CD4-positive, alpha-beta T cell (primary cell): Measurements from ENCODE around the gene PLOD1. TPM values are rescaled to one million over a fixed set of nuclear protein-coding genes. Genes with fewer than 3 reads are reported as not detected.
A peak's percentile ranks its signal among the peaks of the same experiment; 100 is the strongest.

Source experiments
- ATAC-seq: fragments of 200-7000 bp; cut with Tn5 transposase; one replicate; pipeline ENCODE4 v1.10.0; 2022; ENCODE audit warnings: mild to moderate bottlenecking; ENCODE audit not compliant: poor library complexity
- CTCF ChIA-PET: fragments of 350-600 bp; sonication (Branson Sonifier 250); formaldehyde crosslinking; loops from one replicate; lab custom pipeline; 2021; ENCODE audit warnings: antibody characterized with exemption, inconsistent platforms; lab: Charles Lee
- POLR2A ChIA-PET: fragments of 350-600 bp; sonication (Branson Sonifier 250); formaldehyde crosslinking; loops from one replicate; lab custom pipeline; 2021; ENCODE audit warnings: antibody characterized with exemption, inconsistent platforms; lab: Charles Lee
- DNase-seq, 14 experiments: peaks; one replicate each; pipeline ENCODE4 v3.0.0-alpha.2; 2013 to 2020; ENCODE audit warnings: mixed read lengths in 2 of 14
- H3K27ac ChIP-seq, 2 donors: one replicate each; pipeline versions ENCODE4 v1.5.1 to v1.7.0; 2013; ENCODE audit warnings: low read length in 2 of 2, low read depth in 1 of 2, mild to moderate bottlenecking in 1 of 2
- H3K27me3 ChIP-seq, 2 experiments: 1 replicate in 1 of 2; 2 replicates in 1 of 2; pipeline versions ENCODE4 v1.6.1 to v1.7.0; 2013; ENCODE audit warnings: low read length in 2 of 2, control low read depth in 1 of 2, mild to moderate bottlenecking in 1 of 2, moderate library complexity in 1 of 2; ENCODE audit not compliant: insufficient read depth in 2 of 2, control insufficient read depth in 1 of 2
- H3K36me3 ChIP-seq: one replicate; pipeline ENCODE4 v1.6.1; 2013; ENCODE audit warnings: low read length, control low read depth; ENCODE audit not compliant: insufficient read depth
- H3K4me1 ChIP-seq: one replicate; pipeline ENCODE4 v1.6.1; 2013; ENCODE audit warnings: low read length, control low read depth; ENCODE audit not compliant: insufficient read depth
- H3K4me3 ChIP-seq: one replicate; pipeline ENCODE4 v1.5.1; 2013; ENCODE audit warnings: mild to moderate bottlenecking, low read length, moderate library complexity
- H3K9me3 ChIP-seq, 2 experiments: 1 replicate in 1 of 2; 2 replicates in 1 of 2; pipeline versions ENCODE4 v1.6.1 to v1.7.0; 2013; ENCODE audit warnings: low read length in 2 of 2, mild to moderate bottlenecking in 2 of 2, control low read depth in 1 of 2, moderate library complexity in 1 of 2; ENCODE audit not compliant: control insufficient read depth in 1 of 2, insufficient read depth in 1 of 2
- H3K27ac Mint-ChIP-seq: one replicate; pipeline ENCODE4 v1.8.0; 2020; ENCODE audit warnings: mixed read lengths
- H3K27me3 Mint-ChIP-seq: one replicate; pipeline ENCODE4 v1.8.0; 2021; ENCODE audit warnings: mixed read lengths
- H3K36me3 Mint-ChIP-seq: one replicate; pipeline ENCODE4 v1.8.0; 2021; ENCODE audit warnings: low read depth, mixed read lengths
- H3K4me1 Mint-ChIP-seq: one replicate; pipeline ENCODE4 v1.8.0; 2021; ENCODE audit warnings: low read depth, mixed read lengths
- H3K4me3 Mint-ChIP-seq: one replicate; pipeline ENCODE4 v1.8.0; 2020; ENCODE audit warnings: mild to moderate bottlenecking, mixed read lengths
- H3K9me3 Mint-ChIP-seq: one replicate; pipeline ENCODE4 v1.8.0; 2020; ENCODE audit warnings: mixed read lengths
- CTCF ChIP-seq: fragments of 200-600 bp; IDR thresholded peaks from one replicate; pipeline ENCODE4 v1.8.0; 2022; ENCODE audit warnings: antibody characterized with exemption, mild to moderate bottlenecking
- intact Hi-C, 2 experiments: fragments of 100-400 bp; cut with DNase I in 1 of 2; cut with micrococcal nuclease in 1 of 2; formaldehyde crosslinking; loops; one replicate each; pipeline versions ENCODE4 v1.15.1 to v1.9.0; 2023 to 2025; cut with DNase I, micrococcal nuclease
- total RNA-seq, 174 experiments: library from RNA in 2 of 174; stranded (reverse) in 2 of 174; gene quantifications; one replicate each; pipeline ENCODE4 v1.2.3 and lab custom pipeline; 2021 to 2026

Gene PLOD1
- total RNA-seq, 2 experiments from 2014 or later: 1.6 to 1.8 TPM

- Histone ChIP-seq H3K4me3 (no peak overlapping the region), H3K36me3 (peaks cover 51% of the 10 kb centered on the region), H3K9me3 (no peaks in the 10 kb centered on the region), H3K27ac (no peak overlapping the region), H3K4me1 (peaks cover 12% of the 10 kb centered on the region), H3K27me3 (no peaks in the 10 kb centered on the region)
- Mint-ChIP-seq H3K9me3 (no peaks in the 10 kb centered on the region), H3K36me3 (peaks cover 61% of the 10 kb centered on the region), H3K27ac (peak overlapping the region; percentile 39), H3K27me3 (no peaks in the 10 kb centered on the region), H3K4me3 (no peak overlapping the region), H3K4me1 (peaks cover 41% of the 10 kb centered on the region)
- intact Hi-C loops: no loop called here
- POLR2A ChIA-PET: no interaction called here
- TF ChIP-seq CTCF: no peak
- DNase-seq: peak in 2 of 14 experiments; percentile 23 to 32
- CTCF ChIA-PET: no interaction called here
- no peak for ATAC-seq
These were observed 51.3 kb downstream of the PLOD1 start for GRCh38 chr1:11985851-11986250.

- H3K4me1 ChIP-seq: peaks cover 3% of the 10 kb centered on the region
- H3K27ac ChIP-seq: no peak overlapping the region
- CTCF ChIA-PET: no interaction called here
- TF ChIP-seq CTCF: no peak
- Mint-ChIP-seq H3K4me1 (peaks cover 11% of the 10 kb centered on the region), H3K27me3 (no peaks in the 10 kb centered on the region), H3K9me3 (no peaks in the 10 kb centered on the region), H3K4me3 (no peak overlapping the region), H3K27ac (no peak overlapping the region), H3K36me3 (peaks cover 67% of the 10 kb centered on the region)
- peaks cover 65% of the 10 kb centered on the region for H3K36me3 ChIP-seq
- H3K4me3 ChIP-seq: no peak overlapping the region
- intact Hi-C loops: no loop called here
- POLR2A ChIA-PET: no interaction called here
- ATAC-seq (no peak), DNase-seq (no peak)
- H3K9me3 ChIP-seq: no peaks in the 10 kb centered on the region
- H3K27me3 ChIP-seq: no peaks in the 10 kb centered on the region
These were observed 55.2 kb downstream of the PLOD1 start for GRCh38 chr1:11989669-11990068.

- ATAC-seq: no peak
- intact Hi-C loops: no loop called here
These were observed 56.0 kb downstream of the PLOD1 start for GRCh38 chr1:11990303-11991032.

More at GRCh38 chr1:11990303-11991032, 56.0 kb downstream of the PLOD1 start:
- no peak for DNase-seq
- Histone ChIP-seq H3K4me3 (no peak overlapping the region), H3K9me3 (no peaks in the 10 kb centered on the region), H3K27me3 (no peaks in the 10 kb centered on the region), H3K27ac (no peak overlapping the region), H3K36me3 (peaks cover 69% of the 10 kb centered on the region), H3K4me1 (no peaks in the 10 kb centered on the region)
- Mint-ChIP-seq H3K4me3 (no peak overlapping the region), H3K27me3 (no peaks in the 10 kb centered on the region), H3K4me1 (peaks cover 7% of the 10 kb centered on the region), H3K36me3 (peaks cover 69% of the 10 kb centered on the region), H3K9me3 (no peaks in the 10 kb centered on the region), H3K27ac (no peak overlapping the region)
- CTCF ChIA-PET: no interaction called here
- POLR2A ChIA-PET: interaction anchor here (1.0 kb wide), 1 partner anchor 82 kb away, joined by 3 read pairs; no protein-coding TSS in a partner anchor
- TF ChIP-seq CTCF: no peak
